ENCODE results near the gene RFPL4A.

Gene RFPL4A

GRCh38 chr19:55812449-55812848 is 53.6 kb downstream of the RFPL4A start:
- no peak overlapping the region for H3K4me3 ChIP-seq (ENCODE audit: low read depth, low read length)
- no peak for DNase-seq (ENCODE audit: low read depth)
- TF ChIP-seq CTCF (IDR thresholded peaks at IDR 0.05; ENCODE audit: low read depth, low read length) (no peak), POLR2A (IDR thresholded peaks at IDR 0.05; ENCODE audit: extremely low read depth, insufficient read length) (no peak), MAX (IDR thresholded peaks at IDR 0.05; ENCODE audit: low read depth, low read length) (no peak), MYC (IDR thresholded peaks at IDR 0.05; ENCODE audit: low read depth, low read length) (no peak)
